Liver (tissue), 9 donors: Measurements from ENCODE around the gene IL12RB1. TPM values are rescaled to one million over a fixed set of nuclear protein-coding genes. Genes with fewer than 3 reads are reported as not detected.

ENCODE experiments used
- DNase-seq: peaks from one replicate; pipeline ENCODE4 v3.0.0-alpha.2; 2017; ENCODE audit warnings: low spot score
- H3K27ac ChIP-seq, 2 donors: one replicate each; pipeline ENCODE4 v1.7.0; 2013; ENCODE audit warnings: inconsistent platforms in 2 of 2, low read length in 2 of 2, control low read depth in 1 of 2, low read depth in 1 of 2, mild to moderate bottlenecking in 1 of 2
- H3K27me3 ChIP-seq, 4 donors: one replicate each; pipeline versions ENCODE4 v1.6.1 to v1.7.0; 2013; ENCODE audit warnings: low read length in 3 of 4, inconsistent platforms in 1 of 4, mild to moderate bottlenecking in 1 of 4, moderate library complexity in 1 of 4; ENCODE audit not compliant: control insufficient read depth in 4 of 4, insufficient read depth in 4 of 4
- H3K36me3 ChIP-seq, 4 donors: one replicate each; pipeline versions ENCODE4 v1.6.1 to v1.7.0; 2013; ENCODE audit warnings: low read length in 3 of 4, mild to moderate bottlenecking in 3 of 4, low read depth in 1 of 4, moderate library complexity in 1 of 4; ENCODE audit not compliant: control insufficient read depth in 4 of 4, insufficient read depth in 3 of 4
- H3K4me1 ChIP-seq, 4 donors: one replicate each; pipeline versions ENCODE4 v1.6.1 to v1.7.0; 2013; ENCODE audit warnings: low read length in 3 of 4, mild to moderate bottlenecking in 3 of 4, moderate library complexity in 1 of 4; ENCODE audit not compliant: control insufficient read depth in 4 of 4, insufficient read depth in 4 of 4
- H3K4me3 ChIP-seq, 3 donors: one replicate each; pipeline versions ENCODE4 v1.6.1 to v1.7.0; 2013; ENCODE audit warnings: low read length in 3 of 3, control low read depth in 1 of 3, low read depth in 1 of 3, mild to moderate bottlenecking in 1 of 3
- H3K9ac ChIP-seq, 2 donors: one replicate each; pipeline ENCODE4 v1.7.0; 2013; ENCODE audit warnings: low read length in 2 of 2, mild to moderate bottlenecking in 2 of 2, moderate library complexity in 2 of 2, control low read depth in 1 of 2, low read depth in 1 of 2
- H3K9me3 ChIP-seq, 4 donors: one replicate each; pipeline versions ENCODE4 v1.6.1 to v1.7.0; 2013; ENCODE audit warnings: low read length in 3 of 4; ENCODE audit not compliant: control insufficient read depth in 4 of 4
- EGR1 ChIP-seq, 2 donors: IDR thresholded peaks; 2 replicates each; pipeline ENCODE4 v1.6.1; 2016 to 2018; ENCODE audit warnings: antibody characterized with exemption in 2 of 2, low read depth in 2 of 2
- FOXA1 ChIP-seq: IDR thresholded peaks from 2 replicates; pipeline ENCODE4 v1.6.1; 2016; ENCODE audit warnings: antibody characterized with exemption
- FOXA2 ChIP-seq: IDR thresholded peaks from 2 replicates; pipeline ENCODE4 v1.6.1; 2016; ENCODE audit warnings: antibody characterized with exemption
- GABPA ChIP-seq, 2 donors: IDR thresholded peaks in 1 of 2; conservative IDR thresholded peaks in 1 of 2; 2 replicates each; pipeline ENCODE4 v1.6.1; 2016; ENCODE audit warnings: antibody characterized with exemption in 2 of 2, mild to moderate bottlenecking in 1 of 2, moderate library complexity in 1 of 2
- HNF4A ChIP-seq, 2 donors: conservative IDR thresholded peaks; 2 replicates each; pipeline ENCODE4 v1.6.1; 2016; ENCODE audit warnings: antibody characterized with exemption in 2 of 2, mild to moderate bottlenecking in 2 of 2
- HNF4G ChIP-seq: IDR thresholded peaks from 2 replicates; pipeline ENCODE4 v1.6.1; 2016; ENCODE audit warnings: antibody characterized with exemption
- JUND ChIP-seq, 2 donors: IDR thresholded peaks; 2 replicates each; pipeline ENCODE4 v1.6.1; 2016; ENCODE audit warnings: antibody characterized with exemption in 2 of 2
- NR2F2 ChIP-seq: IDR thresholded peaks from 2 replicates; pipeline ENCODE4 v1.6.1; 2016; ENCODE audit warnings: antibody characterized with exemption
- RAD21 ChIP-seq, 2 donors: IDR thresholded peaks; 2 replicates each; pipeline ENCODE4 v1.6.1; 2016; ENCODE audit warnings: antibody characterized with exemption in 2 of 2, mild to moderate bottlenecking in 2 of 2
- RXRA ChIP-seq, 2 donors: IDR thresholded peaks; 2 replicates each; pipeline ENCODE4 v1.6.1; 2017 to 2018; ENCODE audit warnings: antibody characterized with exemption in 2 of 2, mild to moderate bottlenecking in 1 of 2
- SP1 ChIP-seq: IDR thresholded peaks from 2 replicates; pipeline ENCODE4 v1.6.1; 2018; ENCODE audit warnings: antibody characterized with exemption, mild to moderate bottlenecking
- TAF1 ChIP-seq: conservative IDR thresholded peaks from 2 replicates; pipeline ENCODE4 v1.6.1; 2016; ENCODE audit warnings: antibody characterized with exemption, mild to moderate bottlenecking
- YY1 ChIP-seq: IDR thresholded peaks from 2 replicates; pipeline ENCODE4 v1.6.1; 2016; ENCODE audit warnings: antibody characterized with exemption, mild to moderate bottlenecking
- WGBS: extraction: QIAGEN DNeasy Blood & Tissue Kit; methylation state at CpG from one replicate; pipeline ENCODE4 v1.1.7; 2013; 5-methylcytosine and 5-hydroxymethylcytosine counted together
- polyA plus RNA-seq, 2 donors: library from polyadenylated mRNA; stranded (reverse) in 1 of 2; unstranded in 1 of 2; fragments of 200-250 nt in 1 of 2; fragments of >200 nt in 1 of 2; fragmentation: Nextera tagmentation in 1 of 2; extraction: Ambion mirVana in 1 of 2; gene quantifications; one replicate each; pipeline versions ENCODE4 v1.2.1 to v1.2.3, GENCODE V29; 2013 to 2015
- total RNA-seq, 2 donors: library from RNA; depleted of rRNA; stranded (reverse); fragments of >200 nt; gene quantifications; one replicate each; pipeline ENCODE4 v1.2.3, GENCODE V29; 2014
- TF ChIP-seq, protein P1 (sequence below): fragments of 150-350 bp; IDR thresholded peaks from 2 replicates; pipeline ENCODE4 v1.5.1; 2017; ENCODE audit warnings: improper control_type of control experiment, low read depth, low read length; ENCODE audit not compliant: missing input control
- TF ChIP-seq, protein P2 (sequence below): IDR thresholded peaks from 2 replicates; pipeline ENCODE4 v1.6.1; 2016; ENCODE audit warnings: antibody characterized with exemption
- TF ChIP-seq, protein P3 (sequence below): IDR thresholded peaks from 2 replicates; pipeline ENCODE4 v1.6.1; 2016; ENCODE audit warnings: antibody characterized with exemption
- TF ChIP-seq, protein P4 (sequence below): IDR thresholded peaks from 2 replicates; pipeline ENCODE4 v1.6.1; 2016; ENCODE audit warnings: antibody characterized with exemption
- TF ChIP-seq, protein P5 (sequence below): IDR thresholded peaks from 2 replicates; pipeline ENCODE4 v1.6.1; 2016; ENCODE audit warnings: antibody characterized with exemption, mild to moderate bottlenecking
- donor health status: healthy.
- donor health status: healthy.
- donor health status: healthy.
- donor health status: healthy.
- donor health status: healthy.

IL12RB1 gene
- total RNA-seq (1 to 10 TPM; 1.3 to 2.4 TPM), polyA plus RNA-seq (under 1 TPM; 0.43 to 0.90 TPM)

DNA sequence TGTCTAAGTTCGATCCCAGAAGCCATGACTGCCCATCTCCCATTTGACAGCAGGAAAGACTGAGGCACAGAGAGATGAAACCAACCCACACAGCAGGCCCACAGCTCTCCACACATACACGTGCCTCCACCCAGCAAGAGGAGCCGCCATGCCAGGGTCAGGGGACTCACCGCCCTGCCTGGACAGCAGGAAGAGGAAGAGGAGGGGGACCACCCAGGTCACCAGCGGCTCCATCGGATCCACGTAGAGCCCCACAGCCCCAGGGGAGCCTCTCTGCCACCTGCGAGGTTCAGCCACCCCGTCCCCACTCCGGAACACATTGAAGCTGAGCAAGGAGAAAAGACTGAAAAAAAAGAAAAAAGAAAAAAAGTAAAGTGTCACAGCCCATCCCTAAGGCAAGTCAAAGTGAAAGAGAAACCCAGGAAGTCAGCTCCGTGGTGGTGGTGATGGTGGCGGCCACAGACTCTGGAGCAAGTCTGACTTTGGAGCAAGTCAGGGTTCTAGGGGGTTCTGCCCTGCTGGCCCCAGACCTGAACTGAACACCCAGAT is at the start of gene IL12RB1:
Gene IL12RB1, minus strand, starts transcription at position 345 of the 549 bp plus-strand sequence. Its CDS starts 111 bp downstream, at position 234.
- TF ChIP-seq HNF4A (conservative IDR thresholded peaks at IDR 0.05) (no peak), NR2F2 (no peak), YY1 (no peak), GABPA (IDR thresholded peaks at IDR 0.05 in 1 of 2, conservative IDR thresholded peaks at IDR 0.05 in 1 of 2) (no peak), RAD21 (IDR thresholded peaks at IDR 0.05) (no peak), JUND (IDR thresholded peaks at IDR 0.05) (no peak), FOXA1 (no peak)
- TF ChIP-seq, protein P1, sequence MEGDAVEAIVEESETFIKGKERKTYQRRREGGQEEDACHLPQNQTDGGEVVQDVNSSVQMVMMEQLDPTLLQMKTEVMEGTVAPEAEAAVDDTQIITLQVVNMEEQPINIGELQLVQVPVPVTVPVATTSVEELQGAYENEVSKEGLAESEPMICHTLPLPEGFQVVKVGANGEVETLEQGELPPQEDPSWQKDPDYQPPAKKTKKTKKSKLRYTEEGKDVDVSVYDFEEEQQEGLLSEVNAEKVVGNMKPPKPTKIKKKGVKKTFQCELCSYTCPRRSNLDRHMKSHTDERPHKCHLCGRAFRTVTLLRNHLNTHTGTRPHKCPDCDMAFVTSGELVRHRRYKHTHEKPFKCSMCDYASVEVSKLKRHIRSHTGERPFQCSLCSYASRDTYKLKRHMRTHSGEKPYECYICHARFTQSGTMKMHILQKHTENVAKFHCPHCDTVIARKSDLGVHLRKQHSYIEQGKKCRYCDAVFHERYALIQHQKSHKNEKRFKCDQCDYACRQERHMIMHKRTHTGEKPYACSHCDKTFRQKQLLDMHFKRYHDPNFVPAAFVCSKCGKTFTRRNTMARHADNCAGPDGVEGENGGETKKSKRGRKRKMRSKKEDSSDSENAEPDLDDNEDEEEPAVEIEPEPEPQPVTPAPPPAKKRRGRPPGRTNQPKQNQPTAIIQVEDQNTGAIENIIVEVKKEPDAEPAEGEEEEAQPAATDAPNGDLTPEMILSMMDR, result no peak
- H3K9me3 ChIP-seq, result no peaks in the 10 kb centered on the region
- peak within 1 kb of the TSS in 1 of 2 donors; percentile 16 for H3K9ac ChIP-seq
- H3K4me3 ChIP-seq, result peak within 1 kb of the TSS in 2 of 3 donors; percentile 7 to 39
- H3K36me3 ChIP-seq, result no peaks in the 10 kb centered on the region
- no peaks in the 10 kb centered on the region for H3K27me3 ChIP-seq
- DNase-seq, result no peak
- H3K4me1 ChIP-seq, result peaks cover 0 to 2% (median 0%) of the 10 kb centered on the region in 4 donors
- H3K27ac ChIP-seq, result peak within 1 kb of the TSS in 1 of 2 donors; percentile 4
- WGBS, result 48% methylated on average over 12 of the region's 12 CpGs

DNA sequence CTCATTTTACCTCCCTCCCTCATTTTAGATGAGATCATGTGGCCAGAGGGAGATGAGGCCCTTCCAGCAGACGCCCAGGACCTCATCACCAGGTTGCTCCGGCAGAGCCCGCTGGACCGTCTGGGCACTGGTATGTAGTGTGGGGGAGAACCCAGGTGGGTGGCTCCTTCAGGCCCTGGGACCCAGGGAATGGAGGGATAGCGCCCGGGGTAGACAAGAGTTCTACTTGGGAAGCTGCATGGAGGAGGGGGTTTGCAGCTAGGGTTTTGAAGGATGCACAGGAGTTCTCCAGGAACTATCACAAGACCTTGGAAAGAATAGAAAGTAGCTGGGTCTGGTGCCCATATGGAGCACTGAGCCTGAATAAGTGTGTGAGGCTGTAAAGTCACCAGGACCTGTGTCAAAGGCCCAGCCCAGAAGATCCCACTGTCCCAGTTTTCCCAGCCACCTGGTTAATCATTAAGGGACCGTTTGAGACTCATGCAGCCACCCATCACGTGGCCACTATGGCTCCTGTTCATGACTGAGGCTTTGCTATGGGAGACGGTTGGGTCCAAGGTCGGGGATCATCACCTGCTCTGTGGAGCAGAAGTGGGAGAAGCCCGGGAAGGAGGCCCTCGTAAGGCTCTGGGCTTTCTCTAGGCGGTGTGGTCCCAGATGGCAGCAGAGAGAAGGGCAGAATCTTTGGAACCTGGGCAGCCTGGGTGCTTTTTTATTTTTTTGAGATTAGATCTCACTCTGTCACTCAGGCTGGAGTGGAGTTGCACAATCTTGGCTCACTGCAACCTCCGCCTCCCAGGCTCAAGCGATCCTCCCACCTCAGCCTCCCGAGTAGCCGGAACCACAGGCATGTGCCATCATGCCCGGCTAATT is 49.2 kb upstream of the IL12RB1 start:
- Histone ChIP-seq H3K27me3 (no peaks in the 10 kb centered on the region), H3K9ac (peak overlapping the region in 1 of 2 donors; percentile 55), H3K4me3 (no peak overlapping the region), H3K27ac (peak overlapping the region; percentile 84 to 86), H3K36me3 (peaks cover 12 to 27% (median 21%) of the 10 kb centered on the region in 4 donors), H3K4me1 (peaks cover 1 to 41% (median 29%) of the 10 kb centered on the region in 4 donors), H3K9me3 (no peaks in the 10 kb centered on the region)
- 39% methylated on average over 18 of the region's 18 CpGs for WGBS
- DNase-seq, result peak; percentile 61
- TF ChIP-seq GABPA (IDR thresholded peaks at IDR 0.05 in 1 of 2, conservative IDR thresholded peaks at IDR 0.05 in 1 of 2), result peak in 1 of 2 donors; percentile 39
- TF ChIP-seq JUND (IDR thresholded peaks at IDR 0.05), result peak in 1 of 2 donors; percentile 61
- no peak for TF ChIP-seq FOXA1
- TF ChIP-seq, protein P2, sequence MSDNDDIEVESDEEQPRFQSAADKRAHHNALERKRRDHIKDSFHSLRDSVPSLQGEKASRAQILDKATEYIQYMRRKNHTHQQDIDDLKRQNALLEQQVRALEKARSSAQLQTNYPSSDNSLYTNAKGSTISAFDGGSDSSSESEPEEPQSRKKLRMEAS, result peak; percentile 54
- peak; percentile 86 to 91 for TF ChIP-seq HNF4A (conservative IDR thresholded peaks at IDR 0.05)
- TF ChIP-seq EGR1 (IDR thresholded peaks at IDR 0.05; ENCODE audit: low read depth in 2 of 2), result no peak
- no peak for TF ChIP-seq NR2F2
- peak; percentile 13 for TF ChIP-seq FOXA2
- TF ChIP-seq, protein P3, sequence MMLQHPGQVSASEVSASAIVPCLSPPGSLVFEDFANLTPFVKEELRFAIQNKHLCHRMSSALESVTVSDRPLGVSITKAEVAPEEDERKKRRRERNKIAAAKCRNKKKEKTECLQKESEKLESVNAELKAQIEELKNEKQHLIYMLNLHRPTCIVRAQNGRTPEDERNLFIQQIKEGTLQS, result no peak
- TF ChIP-seq, protein P4, sequence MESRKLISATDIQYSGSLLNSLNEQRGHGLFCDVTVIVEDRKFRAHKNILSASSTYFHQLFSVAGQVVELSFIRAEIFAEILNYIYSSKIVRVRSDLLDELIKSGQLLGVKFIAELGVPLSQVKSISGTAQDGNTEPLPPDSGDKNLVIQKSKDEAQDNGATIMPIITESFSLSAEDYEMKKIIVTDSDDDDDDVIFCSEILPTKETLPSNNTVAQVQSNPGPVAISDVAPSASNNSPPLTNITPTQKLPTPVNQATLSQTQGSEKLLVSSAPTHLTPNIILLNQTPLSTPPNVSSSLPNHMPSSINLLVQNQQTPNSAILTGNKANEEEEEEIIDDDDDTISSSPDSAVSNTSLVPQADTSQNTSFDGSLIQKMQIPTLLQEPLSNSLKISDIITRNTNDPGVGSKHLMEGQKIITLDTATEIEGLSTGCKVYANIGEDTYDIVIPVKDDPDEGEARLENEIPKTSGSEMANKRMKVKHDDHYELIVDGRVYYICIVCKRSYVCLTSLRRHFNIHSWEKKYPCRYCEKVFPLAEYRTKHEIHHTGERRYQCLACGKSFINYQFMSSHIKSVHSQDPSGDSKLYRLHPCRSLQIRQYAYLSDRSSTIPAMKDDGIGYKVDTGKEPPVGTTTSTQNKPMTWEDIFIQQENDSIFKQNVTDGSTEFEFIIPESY, result peak; percentile 87
- peak; percentile 48 to 87 for TF ChIP-seq RXRA (IDR thresholded peaks at IDR 0.05)
- TF ChIP-seq, protein P1, result no peak
- TF ChIP-seq RAD21 (IDR thresholded peaks at IDR 0.05), result peak in 1 of 2 donors; percentile 14
- peak; percentile 95 for TF ChIP-seq YY1
- TF ChIP-seq, protein P5, sequence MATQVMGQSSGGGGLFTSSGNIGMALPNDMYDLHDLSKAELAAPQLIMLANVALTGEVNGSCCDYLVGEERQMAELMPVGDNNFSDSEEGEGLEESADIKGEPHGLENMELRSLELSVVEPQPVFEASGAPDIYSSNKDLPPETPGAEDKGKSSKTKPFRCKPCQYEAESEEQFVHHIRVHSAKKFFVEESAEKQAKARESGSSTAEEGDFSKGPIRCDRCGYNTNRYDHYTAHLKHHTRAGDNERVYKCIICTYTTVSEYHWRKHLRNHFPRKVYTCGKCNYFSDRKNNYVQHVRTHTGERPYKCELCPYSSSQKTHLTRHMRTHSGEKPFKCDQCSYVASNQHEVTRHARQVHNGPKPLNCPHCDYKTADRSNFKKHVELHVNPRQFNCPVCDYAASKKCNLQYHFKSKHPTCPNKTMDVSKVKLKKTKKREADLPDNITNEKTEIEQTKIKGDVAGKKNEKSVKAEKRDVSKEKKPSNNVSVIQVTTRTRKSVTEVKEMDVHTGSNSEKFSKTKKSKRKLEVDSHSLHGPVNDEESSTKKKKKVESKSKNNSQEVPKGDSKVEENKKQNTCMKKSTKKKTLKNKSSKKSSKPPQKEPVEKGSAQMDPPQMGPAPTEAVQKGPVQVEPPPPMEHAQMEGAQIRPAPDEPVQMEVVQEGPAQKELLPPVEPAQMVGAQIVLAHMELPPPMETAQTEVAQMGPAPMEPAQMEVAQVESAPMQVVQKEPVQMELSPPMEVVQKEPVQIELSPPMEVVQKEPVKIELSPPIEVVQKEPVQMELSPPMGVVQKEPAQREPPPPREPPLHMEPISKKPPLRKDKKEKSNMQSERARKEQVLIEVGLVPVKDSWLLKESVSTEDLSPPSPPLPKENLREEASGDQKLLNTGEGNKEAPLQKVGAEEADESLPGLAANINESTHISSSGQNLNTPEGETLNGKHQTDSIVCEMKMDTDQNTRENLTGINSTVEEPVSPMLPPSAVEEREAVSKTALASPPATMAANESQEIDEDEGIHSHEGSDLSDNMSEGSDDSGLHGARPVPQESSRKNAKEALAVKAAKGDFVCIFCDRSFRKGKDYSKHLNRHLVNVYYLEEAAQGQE, result peak; percentile 79
- peak; percentile 48 for TF ChIP-seq HNF4G
- TF ChIP-seq SP1, result peak; percentile 85
- TF ChIP-seq TAF1, result no peak
